IMR-90 (cell line): Measurements from ENCODE around the gene LCAT. TPM values are rescaled to one million over a fixed set of nuclear protein-coding genes. Genes with fewer than 3 reads are reported as not detected.

Experiments
- ATAC-seq: fragments of 200-7000 bp; cut with Tn5 transposase; 2 replicates; pipeline ENCODE4 v1.9.1; 2020; ENCODE audit warnings: low read depth, mild to moderate bottlenecking, moderate library complexity
- BruUV-seq: library from RNA; stranded (reverse); fragments of 400-500 nt; replicated peaks from 2 replicates; lab custom pipeline; 2021; lab: Mats Ljungman, UMichigan
- CTCF ChIA-PET: fragments of 300-600 bp; formaldehyde crosslinking; extraction: SDS; loops from one replicate; lab custom pipeline; 2021; ENCODE audit warnings: antibody characterized with exemption; lab: Yijun Ruan, JAX
- POLR2A ChIA-PET: fragments of 300-600 bp; sonication (Branson Sonifier 250); formaldehyde crosslinking; loops from one replicate; lab custom pipeline; 2022; ENCODE audit warnings: antibody characterized with exemption; ENCODE audit not compliant: unreplicated experiment; lab: Charles Lee
- DNase-seq: peaks from one replicate; pipeline ENCODE4 v3.0.0; 2013
- H2AFZ ChIP-seq: replicated peaks from 2 replicates; pipeline ENCODE3; 2013; ENCODE audit warnings: low read length, mild to moderate bottlenecking; ENCODE audit not compliant: poor library complexity
- H2AK5ac ChIP-seq: 2 replicates; pipeline ENCODE4 v1.6.1; 2013; ENCODE audit warnings: low read depth, low read length, inconsistent platforms
- H2AK9ac ChIP-seq: replicated peaks from 2 replicates; pipeline ENCODE3; 2013; ENCODE audit warnings: mild to moderate bottlenecking, low read depth, low read length, moderate library complexity; ENCODE audit not compliant: poor library complexity
- H2BK120ac ChIP-seq: 2 replicates; pipeline ENCODE4 v1.6.1; 2013; ENCODE audit warnings: low read depth, low read length, inconsistent platforms
- H2BK15ac ChIP-seq: 3 replicates; pipeline ENCODE4 v1.6.1; 2013; ENCODE audit warnings: low read depth, low read length, inconsistent platforms
- H2BK20ac ChIP-seq: 2 replicates; pipeline ENCODE4 v1.6.1; 2013; ENCODE audit warnings: low read depth, mild to moderate bottlenecking, inconsistent platforms, low read length, moderate library complexity
- H2BK5ac ChIP-seq: 2 replicates; pipeline ENCODE4 v1.6.1; 2013; ENCODE audit warnings: mild to moderate bottlenecking, low read depth, low read length, inconsistent platforms; ENCODE audit not compliant: poor library complexity, severe bottlenecking
- H3K14ac ChIP-seq: replicated peaks from 2 replicates; pipeline ENCODE4 v1.6.1; 2013; ENCODE audit warnings: low read depth, low read length, inconsistent platforms
- H3K18ac ChIP-seq: 2 replicates; pipeline ENCODE4 v1.6.1; 2013; ENCODE audit warnings: low read depth, low read length, control low read depth
- H3K23ac ChIP-seq: 2 replicates; pipeline ENCODE4 v1.6.1; 2013; ENCODE audit warnings: low read depth, low read length, inconsistent platforms
- H3K27ac ChIP-seq: 2 replicates; pipeline ENCODE4 v1.5.1; 2013; ENCODE audit warnings: mild to moderate bottlenecking, control low read depth, low read length; ENCODE audit not compliant: insufficient read depth
- H3K27me3 ChIP-seq: 2 replicates; pipeline ENCODE4 v1.6.1; 2013; ENCODE audit warnings: low read length; ENCODE audit not compliant: control insufficient read depth, insufficient read depth
- H3K36me3 ChIP-seq: 2 replicates; pipeline ENCODE4 v1.6.1; 2013; ENCODE audit warnings: low read length, mixed read lengths; ENCODE audit not compliant: control insufficient read depth, insufficient read depth
- H3K4ac ChIP-seq: 2 replicates; pipeline ENCODE4 v1.6.1; 2013; ENCODE audit warnings: low read depth, low read length, inconsistent platforms
- H3K4me1 ChIP-seq: 2 replicates; pipeline ENCODE4 v1.6.1; 2013; ENCODE audit warnings: low read length, mixed read lengths; ENCODE audit not compliant: control insufficient read depth, insufficient read depth
- H3K4me2 ChIP-seq: 2 replicates; pipeline ENCODE4 v1.6.1; 2013; ENCODE audit warnings: low read depth, mild to moderate bottlenecking, control low read depth, low read length, moderate library complexity
- H3K4me3 ChIP-seq: 2 replicates; pipeline ENCODE4 v1.5.1; 2013; ENCODE audit warnings: low read depth, mild to moderate bottlenecking, control low read depth, low read length, moderate library complexity; ENCODE audit not compliant: insufficient read depth
- H3K56ac ChIP-seq: 2 replicates; pipeline ENCODE4 v1.6.1; 2013; ENCODE audit warnings: low read length, inconsistent platforms; ENCODE audit not compliant: insufficient read depth; ENCODE audit errors: extremely low read depth
- H3K79me1 ChIP-seq, 2 experiments: 2 replicates each; pipeline ENCODE4 v1.6.1; 2013; ENCODE audit warnings: low read length in 2 of 2, inconsistent platforms in 1 of 2, low read depth in 1 of 2
- H3K9ac ChIP-seq: 2 replicates; pipeline ENCODE4 v1.6.1; 2013; ENCODE audit warnings: low read depth, low read length, control low read depth
- H3K9me1 ChIP-seq: 2 replicates; pipeline ENCODE4 v1.6.1; 2013; ENCODE audit warnings: low read length, inconsistent platforms; ENCODE audit not compliant: insufficient read depth
- H3K9me3 ChIP-seq: 2 replicates; pipeline ENCODE4 v1.6.1; 2013; ENCODE audit warnings: low read length; ENCODE audit not compliant: control insufficient read depth, insufficient read depth
- H4K20me1 ChIP-seq: 2 replicates; pipeline ENCODE4 v1.6.1; 2013; ENCODE audit warnings: low read length, inconsistent platforms; ENCODE audit not compliant: insufficient read depth
- H4K5ac ChIP-seq: 2 replicates; pipeline ENCODE4 v1.6.1; 2013; ENCODE audit warnings: mild to moderate bottlenecking, low read depth, low read length, control low read depth
- H4K8ac ChIP-seq, 2 experiments: 2 replicates each; pipeline ENCODE4 v1.6.1; 2013; ENCODE audit warnings: low read depth in 2 of 2, low read length in 2 of 2, control low read depth in 1 of 2, inconsistent platforms in 1 of 2
- H4K91ac ChIP-seq: 2 replicates; pipeline ENCODE4 v1.6.1; 2013; ENCODE audit warnings: low read depth, low read length, inconsistent platforms; ENCODE audit not compliant: insufficient read depth
- BHLHE40 ChIP-seq: fragments of 150-350 bp; IDR thresholded peaks from 2 replicates; pipeline ENCODE4 v1.6.1; 2016; ENCODE audit warnings: mild to moderate bottlenecking, low read depth, low read length
- CEBPB ChIP-seq: IDR thresholded peaks from 2 replicates; pipeline ENCODE4 v1.6.1; 2012; ENCODE audit warnings: low read depth, low read length, improper control_type of control experiment
- CHD1 ChIP-seq: IDR thresholded peaks from 2 replicates; pipeline ENCODE4 v1.6.1; 2012; ENCODE audit warnings: low read depth, low read length, improper control_type of control experiment
- CTCF ChIP-seq: conservative IDR thresholded peaks from 2 replicates; pipeline ENCODE4 v1.5.1; 2012; ENCODE audit warnings: mild to moderate bottlenecking, low read depth, low read length, improper control_type of control experiment
- ELK1 ChIP-seq: fragments of 150-350 bp; IDR thresholded peaks from 2 replicates; pipeline ENCODE4 v1.6.1; 2016; ENCODE audit warnings: low read depth, mild to moderate bottlenecking, low read length, moderate library complexity, borderline replicate concordance
- FOS ChIP-seq: fragments of 150-350 bp; IDR thresholded peaks from 2 replicates; pipeline ENCODE4 v1.6.1; 2016; ENCODE audit warnings: low read depth, low read length
- MAFK ChIP-seq: IDR thresholded peaks from 2 replicates; pipeline ENCODE4 v1.6.1; 2012; ENCODE audit warnings: low read depth, low read length, improper control_type of control experiment
- MAZ ChIP-seq: IDR thresholded peaks from 2 replicates; pipeline ENCODE4 v1.6.1; 2012; ENCODE audit warnings: low read depth, mild to moderate bottlenecking, low read length, improper control_type of control experiment, moderate library complexity, borderline replicate concordance
- MXI1 ChIP-seq: IDR thresholded peaks from 2 replicates; pipeline ENCODE4 v1.6.1; 2012; ENCODE audit warnings: low read depth, mild to moderate bottlenecking, low read length, moderate library complexity, borderline replicate concordance
- NFE2L2 ChIP-seq: fragments of 150-350 bp; IDR thresholded peaks from 2 replicates; pipeline ENCODE4 v1.6.1; 2016; ENCODE audit warnings: low read depth, mild to moderate bottlenecking, low read length
- POLR2A ChIP-seq: IDR thresholded peaks from 2 replicates; pipeline ENCODE4 v1.6.1; 2012; ENCODE audit warnings: mild to moderate bottlenecking, low read depth, low read length
- RAD21 ChIP-seq: IDR thresholded peaks from 2 replicates; pipeline ENCODE4 v1.6.1; 2012; ENCODE audit warnings: low read length, improper control_type of control experiment
- RCOR1 ChIP-seq: IDR thresholded peaks from 2 replicates; pipeline ENCODE4 v1.6.1; 2012; ENCODE audit warnings: mild to moderate bottlenecking, low read length, improper control_type of control experiment; ENCODE audit not compliant: insufficient replicate concordance
- RFX5 ChIP-seq: IDR thresholded peaks from 2 replicates; pipeline ENCODE4 v1.8.0; 2012; ENCODE audit warnings: low read depth, mild to moderate bottlenecking, low read length, moderate library complexity
- SMC3 ChIP-seq: fragments of 150-350 bp; IDR thresholded peaks from 2 replicates; pipeline ENCODE4 v1.6.1; 2016; ENCODE audit warnings: low read depth, mild to moderate bottlenecking, antibody characterized with exemption, low read length, moderate library complexity
- USF2 ChIP-seq: fragments of 150-350 bp; IDR thresholded peaks from 2 replicates; pipeline ENCODE4 v1.6.1; 2017; ENCODE audit warnings: mild to moderate bottlenecking, antibody characterized with exemption, low read length, low read depth
- WGBS, 2 experiments: methylation state at CpG; one replicate each; pipeline versions ENCODE4 v1.1.5 to v1.1.7; 2013; ENCODE audit warnings: missing lambda C conversion rate in 2 of 2; ENCODE audit not compliant: insufficient read length in 1 of 2; ENCODE audit errors: extremely low coverage in 2 of 2; 5-methylcytosine and 5-hydroxymethylcytosine counted together
- dilution Hi-C: fragments of 300-500 bp; cut with HindIII; formaldehyde crosslinking; loops from one replicate; pipeline ENCODE4 v1.14.3; 2018; ENCODE audit warnings: low sequenced_read_pairs; ENCODE audit not compliant: unreplicated experiment
- in situ Hi-C: fragments of 300-500 bp; cut with MboI; formaldehyde crosslinking; loops from 3 replicates; pipeline ENCODE4 v1.14.3; 2019; ENCODE audit warnings: low sequenced_read_pairs, inconsistent platforms, mixed read lengths
- intact Hi-C: fragments of 100-400 bp; cut with micrococcal nuclease; formaldehyde crosslinking; loops from 2 replicates; pipeline ENCODE4 v1.10.0; 2022
- polyA plus RNA-seq, 3 experiments: library from polyadenylated mRNA; depleted of rRNA; stranded (reverse); fragments of >200 nt; gene quantifications; 2 replicates each; pipeline ENCODE4 v1.2.3, GENCODE V29; 2012; ENCODE audit warnings: low replicate concordance in 1 of 3
- total RNA-seq: library from RNA; depleted of rRNA; stranded (reverse); fragments of >200 nt; gene quantifications from 2 replicates; pipeline ENCODE4 v1.2.3, GENCODE V29; 2012

LCAT gene
- total and polyA plus RNA-seq, 2 of the 4 experiments (the other 2 are of a cell fraction), result 1.4 to 18.8 TPM

- in situ Hi-C loops, result loop anchor here (25.0 kb wide), 1 partner anchor 403 kb away; the partner anchor contains the start of gene RIPOR1
- H3K4me1 ChIP-seq, result peaks cover 4% of the 10 kb centered on the region
- H3K56ac ChIP-seq, result no peak overlapping the region
- H3K9ac ChIP-seq, result no peak overlapping the region
- H4K20me1 ChIP-seq, result peaks cover 54% of the 10 kb centered on the region
- ATAC-seq, result no peak
- H2BK15ac ChIP-seq, result no peak overlapping the region
- peaks cover 4% of the 10 kb centered on the region for H3K9me1 ChIP-seq
- H3K27ac ChIP-seq, result no peak overlapping the region
- H2AFZ ChIP-seq, result no peak overlapping the region
- H3K18ac ChIP-seq, result no peak overlapping the region
- H3K4me3 ChIP-seq, result no peak overlapping the region
- no peak overlapping the region for H2BK120ac ChIP-seq
- no peak overlapping the region for H4K8ac ChIP-seq
- no peak overlapping the region for H2AK5ac ChIP-seq
- H3K4me2 ChIP-seq, result no peak overlapping the region
- TF ChIP-seq FOS (no peak), CHD1 (no peak), ELK1 (no peak), CTCF (no peak), MAFK (no peak), RAD21 (no peak), POLR2A (no peak), RCOR1 (no peak), USF2 (no peak), MXI1 (no peak), RFX5 (no peak), SMC3 (no peak), BHLHE40 (no peak), MAZ (no peak), CEBPB (no peak), NFE2L2 (no peak)
- no peak overlapping the region for H3K4ac ChIP-seq
- H2BK5ac ChIP-seq, result no peak overlapping the region
- H4K91ac ChIP-seq, result no peak overlapping the region
- WGBS, 2 experiments, result 70% methylated on average over 2 of the region's 5 CpGs; no CpG with 5 or more reads in 1 of the 2 experiments
- H3K14ac ChIP-seq, result no peak overlapping the region
- ChIA-PET CTCF (no interaction called here), POLR2A (no interaction called here)
- dilution Hi-C loops, result no loop called here
- H3K27me3 ChIP-seq, result no peaks in the 10 kb centered on the region
- H3K79me1 ChIP-seq, result peaks cover 18 to 76% of the 10 kb centered on the region in 2 experiments; a peak in 3 of 4 replicates
- H3K36me3 ChIP-seq, result peaks cover 58% of the 10 kb centered on the region
- no peak overlapping the region for H4K5ac ChIP-seq
- DNase-seq, result no peak
- no peaks in the 10 kb centered on the region for H3K9me3 ChIP-seq
- no peak overlapping the region for H3K23ac ChIP-seq
- no peak overlapping the region for H2BK20ac ChIP-seq
- H2AK9ac ChIP-seq, result no peak overlapping the region
- intact Hi-C loops, result no loop called here
- no TSS peak for BruUV-seq
Observed at GRCh38 chr16:67940446-67941089, 3.4 kb downstream of the LCAT start.
